CD4-positive, alpha-beta memory T cell (primary cell): ENCODE results near the gene LRP1B. TPM values are rescaled to one million over a fixed set of nuclear protein-coding genes. Genes with fewer than 3 reads are reported as not detected.

Experiments used
- CTCF ChIA-PET: fragments of 350-600 bp; sonication (Branson Sonifier 250); formaldehyde crosslinking; loops from one replicate; lab custom pipeline; 2021; ENCODE audit warnings: inconsistent platforms; ENCODE audit not compliant: partially characterized antibody; lab: Charles Lee
- POLR2A ChIA-PET: fragments of 350-600 bp; sonication (Branson Sonifier 250); formaldehyde crosslinking; loops from one replicate; lab custom pipeline; 2021; ENCODE audit not compliant: partially characterized antibody; lab: Charles Lee
- DNase-seq, 5 donors: peaks; one replicate each; pipeline versions ENCODE4 v3.0.0 to v3.0.0-alpha.2; 2020 to 2022; ENCODE audit warnings: mixed read lengths in 1 of 5
- H3K27ac ChIP-seq: one replicate; pipeline ENCODE4 v1.7.0; 2013; ENCODE audit warnings: low read depth, low read length
- H3K27me3 ChIP-seq: 2 replicates; pipeline ENCODE4 v1.7.0; 2013; ENCODE audit warnings: mild to moderate bottlenecking, low read length, moderate library complexity; ENCODE audit not compliant: insufficient read depth
- H3K36me3 ChIP-seq: 2 replicates; pipeline ENCODE4 v1.7.0; 2013; ENCODE audit warnings: mild to moderate bottlenecking, low read length, moderate library complexity; ENCODE audit not compliant: insufficient read depth
- H3K4me1 ChIP-seq: 2 replicates; pipeline ENCODE4 v1.7.0; 2013; ENCODE audit warnings: mild to moderate bottlenecking, low read length, moderate library complexity; ENCODE audit not compliant: insufficient read depth
- H3K4me3 ChIP-seq, 2 donors: one replicate each; pipeline ENCODE4 v1.7.0; 2013; ENCODE audit warnings: low read length in 2 of 2, mild to moderate bottlenecking in 1 of 2
- H3K9me3 ChIP-seq, 2 donors: one replicate each; pipeline ENCODE4 v1.7.0; 2013; ENCODE audit warnings: low read length in 2 of 2, control low read depth in 1 of 2; ENCODE audit not compliant: control insufficient read depth in 1 of 2
- H3K27ac Mint-ChIP-seq, 7 donors: one replicate each; pipeline ENCODE4 v1.8.0; 2020 to 2021; ENCODE audit warnings: mixed read lengths in 7 of 7, mild to moderate bottlenecking in 6 of 7, inconsistent platforms in 3 of 7, moderate library complexity in 3 of 7
- H3K27me3 Mint-ChIP-seq, 2 donors: one replicate each; pipeline ENCODE4 v1.8.0; 2020 to 2021; ENCODE audit warnings: mixed read lengths in 2 of 2
- H3K36me3 Mint-ChIP-seq, 2 donors: one replicate each; pipeline ENCODE4 v1.8.0; 2020 to 2021; ENCODE audit warnings: mixed read lengths in 2 of 2, inconsistent platforms in 1 of 2, mild to moderate bottlenecking in 1 of 2
- H3K4me1 Mint-ChIP-seq, 4 donors: one replicate each; pipeline ENCODE4 v1.8.0; 2020 to 2021; ENCODE audit warnings: mixed read lengths in 4 of 4, mild to moderate bottlenecking in 1 of 4
- H3K4me3 Mint-ChIP-seq, 8 donors: one replicate each; pipeline ENCODE4 v1.8.0; 2020 to 2021; ENCODE audit warnings: mixed read lengths in 8 of 8, mild to moderate bottlenecking in 7 of 8, moderate library complexity in 6 of 8, inconsistent platforms in 3 of 8
- H3K9me3 Mint-ChIP-seq, 8 donors: one replicate each; pipeline ENCODE4 v1.8.0; 2020 to 2021; ENCODE audit warnings: mixed read lengths in 8 of 8, mild to moderate bottlenecking in 5 of 8, inconsistent platforms in 3 of 8, moderate library complexity in 1 of 8
- intact Hi-C: fragments of 100-400 bp; cut with micrococcal nuclease; formaldehyde crosslinking; loops from one replicate; pipeline ENCODE4 v1.15.1; 2023
- polyA plus RNA-seq, 2 donors: library from polyadenylated mRNA; unstranded; fragments of 300-500 nt; fragmentation: Illumina TruSeq; gene quantifications; one replicate each; pipeline ENCODE4 v1.2.3, GENCODE V29; 2021
- total RNA-seq, 2 experiments: library from RNA; stranded (reverse); gene quantifications; one replicate each; pipeline ENCODE4 v1.2.3, GENCODE V29; 2021

The LRP1B gene
- total and polyA plus RNA-seq, 4 experiments from 2014 or later, result not detected

DNA sequence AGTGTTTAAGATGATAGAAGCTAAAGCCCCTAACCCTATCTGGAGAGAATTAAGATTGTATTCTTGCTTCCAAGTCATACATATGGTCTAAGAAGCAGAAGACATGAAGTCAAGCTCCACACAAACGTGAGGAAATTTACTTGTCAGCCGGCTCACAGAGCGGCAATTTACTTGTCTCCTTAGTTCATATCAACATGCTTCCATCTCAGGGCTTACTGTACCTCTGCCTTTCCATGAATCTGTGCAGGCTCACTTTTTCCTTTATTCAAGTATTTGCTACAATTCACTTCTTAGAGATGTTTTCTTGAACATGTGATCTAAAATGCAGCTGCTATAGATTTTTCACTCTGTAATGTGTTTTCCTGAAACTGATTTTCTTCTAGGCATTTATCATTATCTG is 1386.4 kb downstream of the LRP1B start:
- Mint-ChIP-seq H3K9me3 (peaks cover 0 to 10% (median 3%) of the 10 kb centered on the region in 8 donors), H3K4me1 (no peaks in the 10 kb centered on the region), H3K27ac (no peak overlapping the region), H3K27me3 (no peaks in the 10 kb centered on the region), H3K36me3 (no peaks in the 10 kb centered on the region), H3K4me3 (no peak overlapping the region)
- Histone ChIP-seq H3K4me3 (no peak overlapping the region), H3K27me3 (no peaks in the 10 kb centered on the region), H3K36me3 (no peaks in the 10 kb centered on the region), H3K4me1 (no peaks in the 10 kb centered on the region), H3K27ac (no peak overlapping the region), H3K9me3 (no peaks in the 10 kb centered on the region)
- CTCF ChIA-PET, result no interaction called here
- no peak for DNase-seq
- POLR2A ChIA-PET, result no interaction called here
- intact Hi-C loops, result no loop called here

- no peak for DNase-seq
- intact Hi-C loops, result no loop called here
Measured at GRCh38 chr2:140737006-140737405, 1393.8 kb downstream of the LRP1B start.

GRCh38 chr2:140734992-140735391 is 1395.8 kb downstream of the LRP1B start:
- CTCF ChIA-PET, result no interaction called here
- Histone ChIP-seq H3K27ac (no peak overlapping the region), H3K4me3 (no peak overlapping the region), H3K9me3 (peaks cover 0 to 8% of the 10 kb centered on the region in 2 donors), H3K4me1 (no peaks in the 10 kb centered on the region), H3K36me3 (no peaks in the 10 kb centered on the region), H3K27me3 (no peaks in the 10 kb centered on the region)
- Mint-ChIP-seq H3K27ac (no peak overlapping the region), H3K4me1 (no peaks in the 10 kb centered on the region), H3K9me3 (peaks cover 0 to 39% (median 14%) of the 10 kb centered on the region in 8 donors), H3K4me3 (no peak overlapping the region), H3K27me3 (no peaks in the 10 kb centered on the region), H3K36me3 (no peaks in the 10 kb centered on the region)
- DNase-seq, result no peak
- POLR2A ChIA-PET, result no interaction called here
- intact Hi-C loops, result no loop called here

More at GRCh38 chr2:140737006-140737405, 1393.8 kb downstream of the LRP1B start:
- Mint-ChIP-seq H3K9me3 (peaks cover 0 to 35% (median 11%) of the 10 kb centered on the region in 8 donors), H3K4me1 (no peaks in the 10 kb centered on the region), H3K27ac (no peak overlapping the region), H3K27me3 (no peaks in the 10 kb centered on the region), H3K36me3 (no peaks in the 10 kb centered on the region), H3K4me3 (no peak overlapping the region)
- Histone ChIP-seq H3K9me3 (peaks cover 0 to 8% of the 10 kb centered on the region in 2 donors), H3K27me3 (no peaks in the 10 kb centered on the region), H3K36me3 (no peaks in the 10 kb centered on the region), H3K4me1 (no peaks in the 10 kb centered on the region), H3K4me3 (no peak overlapping the region), H3K27ac (no peak overlapping the region)
- CTCF ChIA-PET, result no interaction called here
- POLR2A ChIA-PET, result no interaction called here

- no peaks in the 10 kb centered on the region for H3K9me3 ChIP-seq
- Mint-ChIP-seq H3K36me3 (no peaks in the 10 kb centered on the region), H3K4me1 (no peaks in the 10 kb centered on the region), H3K9me3 (peaks cover 0 to 22% (median 9%) of the 10 kb centered on the region in 8 donors), H3K27ac (no peak overlapping the region), H3K27me3 (no peaks in the 10 kb centered on the region), H3K4me3 (no peak overlapping the region)
- no peak for DNase-seq
- H3K27ac ChIP-seq, result no peak overlapping the region
- no peaks in the 10 kb centered on the region for H3K4me1 ChIP-seq
- no peaks in the 10 kb centered on the region for H3K36me3 ChIP-seq
- POLR2A ChIA-PET, result no interaction called here
- no peaks in the 10 kb centered on the region for H3K27me3 ChIP-seq
- intact Hi-C loops, result no loop called here
- CTCF ChIA-PET, result no interaction called here
- H3K4me3 ChIP-seq, result no peak overlapping the region
Measured at GRCh38 chr2:140718999-140719398, 1411.8 kb downstream of the LRP1B start.

- Mint-ChIP-seq H3K4me1 (no peaks in the 10 kb centered on the region), H3K9me3 (peaks cover 0 to 14% (median 7%) of the 10 kb centered on the region in 8 donors), H3K4me3 (no peak overlapping the region), H3K36me3 (no peaks in the 10 kb centered on the region), H3K27ac (no peak overlapping the region), H3K27me3 (no peaks in the 10 kb centered on the region)
- CTCF ChIA-PET, result no interaction called here
- H3K27ac ChIP-seq, result no peak overlapping the region
- POLR2A ChIA-PET, result no interaction called here
- H3K4me1 ChIP-seq, result no peaks in the 10 kb centered on the region
- intact Hi-C loops, result no loop called here
- no peaks in the 10 kb centered on the region for H3K27me3 ChIP-seq
- no peak for DNase-seq
- H3K36me3 ChIP-seq, result no peaks in the 10 kb centered on the region
- H3K9me3 ChIP-seq, result no peaks in the 10 kb centered on the region
- H3K4me3 ChIP-seq, result no peak overlapping the region
Measured at GRCh38 chr2:140717481-140717880, 1413.3 kb downstream of the LRP1B start.

DNA sequence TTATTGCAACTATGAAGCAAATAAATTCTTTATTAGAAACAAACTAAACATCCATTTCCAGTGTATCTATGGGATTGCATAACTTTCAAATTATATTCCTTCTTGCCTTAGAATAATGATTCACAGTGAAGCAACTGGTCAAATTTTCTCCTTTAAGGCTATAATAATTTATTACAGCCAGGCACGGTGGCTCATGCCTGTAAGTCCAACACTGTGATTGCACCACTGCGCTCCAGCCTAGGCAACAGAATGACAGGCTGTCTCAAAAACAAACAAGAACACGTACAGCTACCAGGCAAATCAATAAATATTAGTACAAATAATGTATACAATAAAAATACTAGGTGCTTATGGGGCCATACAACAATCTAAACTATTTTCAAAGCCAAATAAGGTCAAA is 1416.2 kb downstream of the LRP1B start:
- Histone ChIP-seq H3K4me3 (no peak overlapping the region), H3K36me3 (no peaks in the 10 kb centered on the region), H3K27ac (no peak overlapping the region), H3K9me3 (no peaks in the 10 kb centered on the region), H3K4me1 (no peaks in the 10 kb centered on the region), H3K27me3 (no peaks in the 10 kb centered on the region)
- Mint-ChIP-seq H3K4me1 (no peaks in the 10 kb centered on the region), H3K27ac (no peak overlapping the region), H3K4me3 (no peak overlapping the region), H3K27me3 (no peaks in the 10 kb centered on the region), H3K9me3 (peaks cover 0 to 7% (median 5%) of the 10 kb centered on the region in 8 donors), H3K36me3 (no peaks in the 10 kb centered on the region)
- intact Hi-C loops, result no loop called here
- CTCF ChIA-PET, result interaction anchor here (0.6 kb wide), 1 partner anchor 9 kb away, joined by 3 read pairs; no protein-coding TSS in a partner anchor
- DNase-seq, result no peak
- POLR2A ChIA-PET, result no interaction called here

DNA sequence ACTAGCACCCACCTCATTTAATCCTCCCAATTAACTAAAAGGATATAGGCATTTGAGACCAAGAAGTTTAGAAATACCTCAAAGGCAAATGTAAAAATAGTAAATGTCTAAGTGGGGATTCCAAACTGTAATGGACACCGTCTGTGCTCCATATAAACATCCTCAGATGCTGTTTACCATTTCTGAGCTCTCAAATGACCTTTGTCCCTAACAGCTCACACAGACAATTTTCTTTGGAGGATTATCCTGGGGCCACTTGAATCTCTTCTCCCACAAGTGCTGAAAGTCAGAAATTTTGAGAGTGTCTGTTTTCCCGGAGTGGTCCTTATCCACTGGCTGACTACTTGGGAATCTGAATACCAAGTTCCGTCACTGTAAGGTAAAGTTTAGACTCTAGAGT is 1418.9 kb downstream of the LRP1B start:
- H3K9me3 Mint-ChIP-seq, result peaks cover 0 to 9% (median 2%) of the 10 kb centered on the region in 8 donors
- ChIA-PET POLR2A (no interaction called here), CTCF (no interaction called here)
- Histone ChIP-seq H3K9me3 (no peaks in the 10 kb centered on the region), H3K36me3 (no peaks in the 10 kb centered on the region), H3K4me1 (no peaks in the 10 kb centered on the region), H3K4me3 (no peak overlapping the region), H3K27ac (no peak overlapping the region), H3K27me3 (no peaks in the 10 kb centered on the region)
- no peak overlapping the region for H3K4me3 Mint-ChIP-seq
- H3K27me3 Mint-ChIP-seq, result no peaks in the 10 kb centered on the region
- no peaks in the 10 kb centered on the region for H3K4me1 Mint-ChIP-seq
- H3K27ac Mint-ChIP-seq, result no peak overlapping the region
- intact Hi-C loops, result no loop called here
- no peaks in the 10 kb centered on the region for H3K36me3 Mint-ChIP-seq
- no peak for DNase-seq

- H3K27ac Mint-ChIP-seq, result no peak overlapping the region
- no peaks in the 10 kb centered on the region for H3K9me3 ChIP-seq
- H3K4me3 ChIP-seq, result no peak overlapping the region
- no peaks in the 10 kb centered on the region for H3K36me3 Mint-ChIP-seq
- no peak overlapping the region for H3K27ac ChIP-seq
- POLR2A ChIA-PET, result no interaction called here
- no peaks in the 10 kb centered on the region for H3K36me3 ChIP-seq
- no peaks in the 10 kb centered on the region for H3K4me1 Mint-ChIP-seq
- intact Hi-C loops, result no loop called here
- H3K27me3 Mint-ChIP-seq, result no peaks in the 10 kb centered on the region
- peaks cover 0 to 5% (median 2%) of the 10 kb centered on the region in 8 donors for H3K9me3 Mint-ChIP-seq
- CTCF ChIA-PET, result no interaction called here
- no peak for DNase-seq
- no peak overlapping the region for H3K4me3 Mint-ChIP-seq
- H3K4me1 ChIP-seq, result no peaks in the 10 kb centered on the region
- no peaks in the 10 kb centered on the region for H3K27me3 ChIP-seq
Measured at GRCh38 chr2:140701726-140702125, 1429.1 kb downstream of the LRP1B start.
